Fibroblast of skin of abdomen (primary cell): ENCODE results near the gene OCRL.
"Not testable (repeated sequence)": the region's sequence is repeated elsewhere in the genome, so short reads cannot be mapped to it uniquely, and the experiment has no call there.

ENCODE experiments used
- DNase-seq: peaks from one replicate; pipeline ENCODE4 v3.0.0-alpha.2; 2013

OCRL gene

DNA sequence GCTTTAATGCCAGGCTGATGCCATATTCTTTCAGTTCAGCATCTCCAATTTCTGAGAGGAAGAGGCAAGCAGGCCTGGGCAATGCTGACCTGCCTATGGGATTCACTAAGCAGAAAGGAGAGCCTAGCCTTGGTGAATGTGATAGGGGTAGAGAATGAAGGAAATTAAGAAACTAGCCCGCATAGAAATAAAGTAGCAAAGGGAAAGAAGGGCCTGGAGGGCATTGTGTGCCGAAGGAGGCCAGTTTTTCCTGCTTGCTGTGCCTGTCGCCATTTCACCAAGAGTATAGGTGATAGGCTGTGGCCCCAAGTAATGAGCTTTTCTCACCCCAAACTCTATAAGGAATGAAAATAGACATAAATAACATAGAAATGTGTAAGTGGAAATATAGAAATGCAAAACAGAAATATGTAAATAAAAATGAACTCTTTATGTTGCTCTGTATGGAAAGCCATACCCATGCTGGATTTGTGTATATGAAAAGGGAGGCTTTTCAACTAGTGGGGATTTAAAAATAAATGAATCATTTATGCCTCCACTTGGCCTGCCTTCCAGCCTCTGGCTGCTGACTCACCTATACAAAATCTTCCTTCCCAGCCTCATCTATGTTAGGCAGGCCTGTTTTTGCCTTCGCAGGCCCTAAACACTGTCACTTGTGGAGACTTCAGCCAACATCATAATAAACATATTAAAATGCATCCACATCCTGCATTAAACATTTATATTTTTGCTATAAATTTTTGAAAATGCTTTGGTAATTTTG, 5.1 kb upstream of the OCRL start:
- peak; percentile 33 for DNase-seq

DNA sequence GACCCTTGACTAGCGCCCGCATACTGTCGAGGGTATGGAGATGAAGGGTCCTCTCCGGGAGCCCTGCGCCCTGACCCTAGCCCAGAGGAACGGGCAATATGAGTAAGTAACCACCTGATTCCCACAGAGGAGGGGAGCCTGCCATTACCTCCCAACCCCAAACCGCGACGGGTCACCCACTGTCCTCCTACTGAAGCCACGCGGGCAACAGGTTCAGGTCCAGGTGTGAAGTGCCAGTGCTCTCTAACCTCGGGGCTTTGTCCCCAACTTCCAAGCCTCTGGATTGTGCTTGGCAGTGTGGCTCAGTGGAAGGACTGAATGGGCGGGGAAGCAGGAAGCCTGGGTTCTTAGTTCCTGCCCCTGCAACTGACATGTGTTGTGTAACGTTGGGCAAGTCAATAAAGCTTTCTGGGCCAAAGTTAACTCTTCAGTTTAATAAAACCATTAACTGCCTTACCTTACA, 694 bp downstream of the OCRL start:
- no peak for DNase-seq

DNA sequence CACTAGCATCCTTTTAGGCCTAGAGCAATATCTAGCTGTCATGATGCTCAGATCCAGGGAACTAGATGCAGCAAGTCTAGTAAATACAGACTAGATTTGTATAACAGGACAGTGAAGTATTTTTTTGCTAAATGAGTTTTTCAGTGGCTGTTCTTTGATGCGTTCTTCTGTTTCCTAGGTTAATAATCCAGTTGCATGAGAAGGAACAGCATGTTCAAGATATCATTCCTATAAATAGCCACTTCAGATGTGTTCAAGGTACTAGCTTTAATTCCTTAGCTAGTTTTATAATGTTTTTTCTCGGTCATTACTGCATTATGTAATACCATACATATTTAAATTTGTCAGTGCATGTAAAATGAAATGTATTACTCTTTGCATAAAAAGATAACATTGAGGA, 4.7 kb downstream of the OCRL start:
- no peak for DNase-seq

DNA sequence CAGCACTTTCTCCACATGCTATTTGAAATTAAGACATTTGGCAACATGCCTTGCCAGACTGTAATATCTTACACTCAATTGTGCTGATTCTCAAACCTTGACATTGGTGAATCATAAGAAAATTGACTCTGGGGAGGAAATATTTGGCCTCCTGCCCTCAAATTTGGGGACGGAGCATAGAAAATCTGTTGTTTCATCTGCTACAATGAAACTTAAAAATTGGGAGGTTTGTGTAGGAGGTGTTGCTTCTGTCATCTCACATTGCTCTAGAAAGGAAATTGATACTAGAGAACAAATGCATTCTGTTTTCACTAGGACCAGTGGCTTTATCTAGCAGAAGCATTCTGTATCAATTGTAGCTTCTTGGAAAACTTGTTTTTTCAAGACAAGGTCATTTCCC, 5.3 kb downstream of the OCRL start:
- DNase-seq, result no peak

DNA sequence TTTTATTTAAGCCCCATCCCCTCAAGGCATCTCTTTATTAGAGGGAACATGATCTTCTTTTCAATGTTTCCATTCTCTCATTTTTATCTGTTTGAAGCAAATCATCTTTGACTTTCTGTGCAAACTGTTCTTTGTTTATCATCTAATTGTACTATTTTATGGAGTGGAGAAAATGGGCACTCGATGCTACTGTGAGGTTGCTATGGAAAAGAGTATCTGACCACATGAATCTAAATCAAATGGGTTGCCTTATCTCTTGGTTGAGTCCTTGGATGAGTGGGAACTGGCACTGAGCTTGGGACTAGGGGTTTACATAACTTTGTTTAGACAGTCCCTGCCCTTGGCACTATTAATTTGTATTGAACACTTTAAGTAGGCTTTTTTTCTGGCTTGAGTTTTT, 9.1 kb downstream of the OCRL start:
- no peak for DNase-seq

DNA sequence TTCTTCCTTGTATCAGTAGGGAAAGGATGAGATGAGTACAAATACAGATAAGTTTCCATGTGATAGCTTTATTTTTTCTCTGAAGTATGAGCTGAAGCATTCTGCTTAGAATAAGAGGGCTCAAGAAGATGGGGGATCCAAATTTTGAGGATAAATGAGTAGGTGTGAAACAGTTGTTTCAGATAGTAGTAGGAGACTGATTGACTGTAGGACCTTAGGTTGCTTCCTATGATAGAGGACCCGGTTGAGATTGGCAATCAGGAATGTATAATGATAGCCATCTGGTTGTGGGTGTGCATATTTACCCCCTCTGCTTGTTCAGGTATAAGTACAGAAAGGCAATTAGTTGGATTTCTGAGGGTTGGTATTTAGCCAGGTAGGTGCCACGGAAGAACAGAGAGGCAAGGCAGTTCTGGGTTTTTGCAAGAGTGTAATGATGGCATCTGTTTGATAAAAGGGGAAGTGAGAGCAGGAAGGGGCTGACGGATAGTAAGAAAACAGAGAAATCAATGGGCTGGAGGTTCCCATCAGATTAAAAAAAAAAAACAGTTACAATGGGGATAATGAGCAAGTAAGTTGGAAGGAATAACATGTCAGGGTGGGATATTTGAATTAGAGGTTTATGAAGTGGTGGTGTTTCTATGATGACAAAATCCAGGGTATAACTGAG, 13.7 kb downstream of the OCRL start:
- no peak for DNase-seq

DNA sequence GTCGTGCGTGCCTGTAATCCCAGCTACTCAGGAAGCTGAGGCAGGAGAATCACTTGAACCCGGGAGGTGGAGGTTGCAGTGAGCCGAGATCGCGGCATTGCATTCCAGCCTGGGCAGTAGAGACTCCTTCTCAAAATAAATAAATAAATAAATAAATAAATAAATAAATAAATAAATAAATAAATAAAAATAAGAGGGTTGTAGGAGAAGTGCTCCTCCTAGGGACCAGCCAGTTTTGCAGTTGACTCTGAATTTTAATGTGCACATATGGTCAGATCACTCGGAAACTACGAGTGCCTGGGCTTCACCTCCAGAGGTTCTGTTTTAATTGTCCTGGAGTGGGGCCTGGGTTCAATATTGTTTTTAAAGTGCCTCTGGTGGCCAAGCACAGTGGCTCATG, 14.8 kb downstream of the OCRL start:
- not testable (repeated sequence) for DNase-seq

DNA sequence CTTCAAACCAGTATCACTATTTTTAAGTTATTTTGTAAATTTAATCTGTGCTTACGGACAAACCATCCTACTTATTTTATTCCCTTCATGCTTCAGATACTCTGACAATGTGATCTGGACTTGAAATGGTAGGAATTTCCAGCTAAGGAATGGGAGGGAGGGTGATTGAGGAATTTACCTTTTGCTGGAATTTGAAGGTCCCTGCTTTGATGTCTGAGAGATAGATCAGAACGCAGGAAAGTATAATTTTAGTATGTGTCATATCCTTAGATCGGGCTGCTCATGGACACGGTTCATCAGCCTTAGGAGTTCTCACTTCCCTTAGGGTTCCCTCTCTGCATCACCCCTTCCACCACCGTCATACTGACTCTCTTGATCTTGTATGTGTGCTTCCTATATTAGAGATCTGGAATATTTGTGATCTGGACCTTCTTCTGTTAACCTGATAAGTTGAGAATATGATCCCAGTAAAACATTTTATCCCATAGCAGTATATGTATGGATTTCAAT, 16.8 kb downstream of the OCRL start:
- DNase-seq, result no peak

DNA sequence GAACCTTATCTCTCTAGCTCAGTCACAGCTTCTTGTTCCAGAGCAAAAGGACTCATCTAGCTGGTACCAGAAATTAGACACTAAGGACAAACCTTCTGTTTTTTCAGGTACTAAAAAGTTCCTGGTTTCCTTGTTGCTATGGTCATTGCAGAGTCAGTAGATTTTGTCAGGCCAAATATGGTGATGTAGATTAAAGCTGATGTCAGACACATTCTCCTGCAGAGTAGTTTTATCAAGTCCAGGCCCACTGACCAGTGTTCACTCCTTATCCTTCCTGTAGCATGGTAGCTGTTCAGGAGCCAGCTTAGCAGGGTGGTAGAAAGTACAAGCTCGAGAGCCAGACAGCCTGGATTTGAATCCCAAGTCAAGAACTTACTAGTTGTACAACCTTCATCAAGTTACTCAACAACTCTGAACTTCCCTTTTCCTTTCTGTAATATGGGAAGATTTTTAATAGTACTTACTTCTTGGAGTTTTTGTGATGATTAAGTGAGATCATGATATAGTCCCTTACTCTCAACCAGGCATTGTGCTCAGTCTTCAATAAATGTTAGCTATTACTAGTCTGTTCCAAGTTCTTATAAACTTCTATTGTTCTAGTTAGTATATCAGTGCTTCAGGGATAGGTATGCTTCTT, 17.9 kb downstream of the OCRL start:
- DNase-seq, result no peak

DNA sequence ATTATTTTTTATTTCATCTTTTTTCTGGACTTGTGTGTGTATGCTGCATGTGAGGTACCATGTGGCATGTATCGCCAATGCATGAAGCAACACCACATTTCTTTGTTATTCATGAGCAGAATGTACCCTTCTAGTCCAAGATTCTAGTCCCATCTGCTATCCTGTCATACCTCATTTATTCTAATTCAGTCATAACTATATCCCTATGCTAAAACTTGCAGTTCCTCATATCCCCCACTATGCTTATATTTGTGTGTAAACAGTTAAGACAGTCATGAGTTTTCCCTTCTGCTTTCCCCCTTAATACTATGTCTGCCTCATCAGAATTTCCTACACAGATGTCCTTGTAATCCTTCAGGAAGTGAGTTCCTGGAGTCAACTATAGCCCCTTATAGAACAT, 19.7 kb downstream of the OCRL start:
- no peak for DNase-seq

DNA sequence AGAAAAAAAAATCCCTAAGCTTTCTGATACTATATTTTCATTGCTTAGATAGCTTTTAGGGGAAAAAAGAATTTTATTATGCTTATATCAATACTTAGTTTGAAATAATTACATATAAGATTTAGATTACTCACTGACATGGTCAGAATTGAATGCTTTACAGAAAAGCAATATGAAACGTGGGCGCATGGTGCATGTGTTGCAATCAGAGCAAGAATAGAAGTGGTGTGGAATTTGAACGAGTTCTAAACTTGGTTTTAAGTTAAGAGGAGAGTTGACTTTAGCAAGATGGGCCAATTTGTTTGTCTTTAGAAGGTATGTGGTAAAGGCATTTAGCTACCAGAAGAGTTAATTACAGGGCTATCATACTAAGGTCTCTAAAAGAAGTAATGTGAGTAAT, 21.4 kb downstream of the OCRL start:
- DNase-seq, result no peak

DNA sequence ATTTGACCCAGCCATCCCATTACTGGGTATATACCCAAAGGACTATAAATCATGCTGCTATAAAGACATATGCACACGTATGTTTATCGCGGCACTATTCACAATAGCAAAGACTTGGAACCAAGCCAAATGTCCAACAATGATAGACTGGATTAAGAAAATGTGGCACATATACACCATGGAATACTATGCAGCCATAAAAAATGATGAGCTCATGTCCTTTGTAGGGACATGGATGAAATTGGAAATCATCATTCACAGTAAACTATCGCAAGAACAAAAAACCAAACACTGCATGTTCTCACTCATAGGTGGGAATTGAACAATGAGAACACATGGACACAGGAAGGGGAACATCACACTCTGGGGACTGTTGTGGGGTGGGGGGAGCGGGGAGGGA, 24.3 kb downstream of the OCRL start:
- DNase-seq, result not testable (repeated sequence)

DNA sequence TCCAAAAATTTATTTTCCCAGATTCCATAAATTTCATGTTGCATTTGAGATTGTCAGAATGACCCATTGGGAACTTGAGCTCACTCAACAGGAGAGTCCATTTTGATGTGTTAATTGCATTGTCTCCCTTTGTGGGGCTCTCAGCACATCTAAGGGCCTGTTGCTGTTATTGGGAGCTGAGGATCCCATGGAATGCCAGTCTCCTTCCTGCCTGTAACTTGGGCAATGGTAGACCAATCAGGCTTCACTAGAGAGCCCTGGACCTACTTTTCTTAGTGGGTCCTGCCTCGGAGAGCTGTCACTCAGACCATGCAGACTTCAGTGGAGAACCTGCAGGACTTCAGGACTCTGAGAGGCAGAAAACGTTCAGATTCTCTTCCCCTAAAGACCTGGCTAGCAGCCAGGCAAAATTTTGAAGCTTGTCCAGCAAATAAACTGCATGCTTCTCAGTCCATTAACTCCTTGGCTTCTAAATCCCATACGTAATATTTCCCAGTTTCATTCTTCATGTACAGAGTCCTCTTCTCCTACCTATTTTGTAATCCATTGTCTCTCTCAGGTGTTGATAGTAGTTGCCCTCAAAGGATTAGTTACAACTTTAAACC, 25.1 kb downstream of the OCRL start:
- peak; percentile 25 for DNase-seq

DNA sequence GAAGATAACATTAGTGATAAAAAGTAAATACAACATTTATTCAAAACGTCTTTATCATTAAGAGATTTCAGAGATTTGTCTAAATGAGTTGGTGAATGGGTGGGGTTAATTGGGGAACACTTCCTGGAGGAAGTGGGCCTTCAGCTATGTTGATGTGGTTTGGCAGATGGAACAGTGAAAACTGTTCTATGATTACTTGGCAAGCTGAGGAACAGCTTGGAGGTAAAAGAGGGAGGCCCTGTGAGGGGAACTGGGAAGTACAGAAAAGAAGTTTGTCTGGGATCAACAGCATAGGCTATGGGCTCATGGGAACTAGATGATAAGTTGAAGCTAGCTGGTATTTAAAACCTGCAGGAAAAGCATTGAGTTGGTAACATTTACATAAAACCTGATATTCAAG, 26.0 kb downstream of the OCRL start:
- peak; percentile 12 for DNase-seq

DNA sequence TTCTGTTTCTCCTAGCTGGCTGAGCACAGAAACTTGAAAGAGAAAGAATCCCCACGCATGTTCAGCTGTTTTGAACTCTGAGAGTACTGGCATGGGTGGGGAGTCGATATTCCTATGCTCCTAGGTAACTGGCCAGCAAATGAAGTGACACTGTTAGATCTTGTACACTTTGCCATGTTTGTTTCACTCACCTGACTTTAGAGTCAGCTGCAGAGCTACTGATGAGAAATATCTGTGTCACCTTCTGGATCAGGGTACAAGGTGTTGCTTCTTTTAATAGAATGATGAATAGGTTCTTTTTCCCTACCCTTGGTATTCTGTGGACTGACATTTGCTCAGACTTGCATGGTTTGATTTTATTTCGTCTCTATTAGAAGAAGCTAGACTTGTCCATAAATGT, 28.3 kb downstream of the OCRL start:
- no peak for DNase-seq

DNA sequence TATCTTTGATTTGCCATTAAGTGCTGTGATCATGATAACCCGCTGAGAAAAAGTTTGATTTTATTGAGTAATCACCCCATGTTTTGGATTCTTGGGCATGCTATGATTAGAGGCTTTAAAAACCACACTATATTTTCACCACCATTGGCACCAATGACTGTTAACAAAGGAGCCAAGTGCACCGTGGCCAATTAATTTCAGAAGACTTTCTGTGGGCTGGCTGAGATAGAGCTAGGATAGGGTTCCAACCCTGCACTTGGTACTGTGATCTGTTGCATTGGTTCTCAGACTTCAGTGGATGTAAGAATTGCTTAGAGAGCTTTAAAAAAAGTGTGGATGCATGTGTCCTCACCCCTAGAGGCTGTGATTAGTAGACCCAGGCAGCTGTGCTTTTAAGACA, 32.4 kb downstream of the OCRL start:
- DNase-seq, result no peak

DNA sequence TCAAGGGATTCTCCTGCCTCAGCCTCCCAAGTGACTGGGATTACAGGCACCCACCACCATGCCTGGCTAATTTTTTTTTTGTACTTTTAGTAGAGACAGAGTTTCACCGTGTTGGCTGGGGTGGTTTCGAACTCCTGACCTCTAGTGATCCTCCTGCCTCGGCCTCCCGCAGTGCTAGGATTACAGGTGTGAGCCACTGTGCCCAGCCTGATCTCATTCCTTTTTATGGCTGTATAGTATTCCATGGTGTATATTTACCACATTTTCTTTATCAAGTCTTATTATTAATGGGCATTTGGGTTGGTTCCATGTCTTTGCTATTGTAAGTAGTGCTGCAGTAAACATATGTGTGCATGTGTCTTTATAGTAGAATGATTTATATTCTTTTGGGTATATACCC, 33.6 kb downstream of the OCRL start:
- DNase-seq, result not testable (repeated sequence)

DNA sequence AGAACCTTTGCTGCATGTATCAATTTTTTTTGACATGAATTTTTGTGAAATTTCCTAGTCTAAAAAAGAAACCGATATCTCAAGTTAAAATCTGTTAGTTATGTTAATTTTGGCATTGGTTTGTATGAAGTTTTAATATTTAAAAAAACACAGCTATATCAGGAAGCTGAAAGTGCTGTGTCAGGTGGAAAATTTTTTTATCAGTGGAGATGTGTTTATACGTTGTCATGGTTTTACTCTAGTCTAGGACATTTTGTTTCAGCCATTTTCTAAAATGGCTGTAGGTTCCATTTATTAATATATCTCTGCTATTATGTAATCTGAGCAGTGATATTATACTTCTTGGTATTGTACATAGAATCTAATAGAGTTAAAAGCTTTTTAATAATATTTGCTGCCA, 34.2 kb downstream of the OCRL start:
- no peak for DNase-seq

DNA sequence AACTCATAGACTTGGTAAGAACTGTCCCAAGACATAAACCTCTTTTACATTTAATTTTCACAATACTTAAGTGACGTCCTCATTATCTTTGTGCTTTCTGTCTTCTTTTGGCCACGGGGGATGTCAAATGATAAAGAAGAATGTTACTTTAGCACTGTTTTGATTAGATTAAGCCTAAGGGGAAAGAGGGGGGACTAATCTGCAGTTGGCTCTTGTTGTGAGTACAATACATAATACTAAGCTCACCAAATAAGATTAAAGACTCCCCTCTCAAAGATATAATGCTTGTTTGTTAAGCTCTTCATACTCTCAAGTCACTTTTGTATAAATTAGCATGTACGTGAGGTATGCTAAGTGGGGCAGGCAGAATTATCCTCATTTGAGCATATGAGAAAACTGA, 36.5 kb downstream of the OCRL start:
- DNase-seq, result no peak

DNA sequence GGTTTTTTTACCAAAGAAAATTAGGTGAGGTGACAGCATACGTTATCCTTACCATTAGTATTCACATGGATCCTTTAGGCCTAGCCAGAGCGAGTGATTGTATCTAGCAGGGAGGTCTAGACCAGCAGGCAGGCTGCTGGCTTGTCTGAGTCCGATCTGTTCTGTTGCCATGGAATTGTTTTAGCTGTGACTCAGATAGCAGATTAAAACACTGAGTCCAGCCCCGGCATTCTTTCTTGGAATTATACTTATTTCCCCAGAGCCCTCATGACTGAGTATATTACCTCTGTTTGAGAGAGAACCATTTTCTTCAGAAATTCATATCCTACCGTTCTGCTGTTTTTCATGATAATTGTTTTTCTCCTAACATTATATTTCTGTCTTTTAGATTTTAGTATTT, 37.4 kb downstream of the OCRL start:
- DNase-seq, result peak; percentile 78

DNA sequence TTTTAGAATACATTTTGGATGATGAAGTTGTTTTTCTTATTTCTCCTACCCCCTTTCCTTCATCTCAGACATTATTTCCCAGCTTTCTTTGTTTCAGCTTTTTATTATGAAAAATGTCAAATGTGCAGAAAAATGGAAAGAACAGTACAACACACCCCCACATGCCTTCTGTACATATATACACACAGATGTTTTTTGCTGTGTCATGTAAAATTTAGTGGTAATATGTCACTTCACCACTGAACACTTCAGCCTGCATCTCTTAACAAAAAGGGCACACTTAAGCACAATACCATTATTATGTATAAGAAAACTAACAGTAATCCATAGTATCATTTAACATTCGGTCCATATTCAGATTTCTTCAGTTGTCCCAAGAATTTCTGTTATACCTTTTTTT, 37.8 kb downstream of the OCRL start:
- no peak for DNase-seq

DNA sequence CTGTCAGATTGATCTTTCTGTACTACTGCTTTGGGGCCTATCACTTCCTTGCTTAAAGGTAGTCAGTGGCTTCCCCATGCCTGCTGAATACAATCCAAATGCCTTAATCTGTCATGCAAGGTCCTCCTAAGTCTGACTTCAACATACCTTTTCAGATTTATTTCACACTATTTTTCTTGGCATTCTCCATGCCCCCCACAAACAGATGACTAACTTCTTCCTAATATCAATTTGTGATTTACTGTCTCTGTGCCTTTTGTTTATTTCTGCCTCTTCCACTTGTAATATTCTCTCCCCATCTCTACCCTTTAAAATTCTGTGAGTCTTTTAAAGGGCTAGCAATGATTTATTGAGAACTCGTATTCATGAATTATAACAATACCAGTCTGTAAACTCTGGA, 41.8 kb downstream of the OCRL start:
- peak; percentile 17 for DNase-seq

DNA sequence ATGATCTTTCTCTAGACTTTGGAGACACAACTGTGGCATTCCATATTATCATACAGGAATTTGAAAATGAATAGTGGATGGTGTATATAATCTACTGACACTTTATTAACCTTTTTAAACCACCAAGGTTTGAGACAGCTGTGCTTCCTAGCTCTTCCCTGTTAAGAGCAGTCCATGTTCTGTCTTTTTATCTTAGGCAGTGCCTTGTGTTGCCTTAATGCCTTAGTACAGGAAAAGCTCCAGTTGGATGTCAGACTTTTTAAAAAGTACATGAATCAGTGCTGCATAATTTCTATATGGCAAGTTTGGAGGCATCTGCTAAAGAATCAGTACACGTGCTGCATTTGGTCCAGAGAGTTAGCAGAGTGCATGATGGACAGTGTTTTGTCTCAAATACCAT, 45.1 kb downstream of the OCRL start:
- no peak for DNase-seq
